ENCODE measurements around the gene CCDC91. TPM values are rescaled to one million over a fixed set of nuclear protein-coding genes. Genes with fewer than 3 reads are reported as not detected.

Gene CCDC91
- polyA plus RNA-seq, 3 donors, result 6.3 to 18.1 (median 15.6) TPM

- peaks cover 0 to 4% (median 0%) of the 10 kb centered on the region in 7 donors for H3K9me3 Mint-ChIP-seq
- no peaks in the 10 kb centered on the region for H3K27me3 ChIP-seq (ENCODE audit: control insufficient read depth in 2 of 2, insufficient read depth in 2 of 2, low read length in 2 of 2)
- H3K27me3 Mint-ChIP-seq (ENCODE audit: low read depth in 3 of 3), result no peaks in the 10 kb centered on the region
- DNase-seq, result no peak
- 100% methylated on average over 1 of the region's 3 CpGs for WGBS (ENCODE audit: insufficient coverage)
- H3K36me3 Mint-ChIP-seq, result peaks cover 0 to 12% of the 10 kb centered on the region in 2 donors
- H3K27ac Mint-ChIP-seq, result no peak overlapping the region
- H3K4me3 ChIP-seq (replicated peaks in 1 of 3; ENCODE audit: low read depth in 2 of 3, low read length in 3 of 3), result no peak overlapping the region
- intact Hi-C loops (cut with micrococcal nuclease), result no loop called here
- H3K4me1 ChIP-seq (ENCODE audit: control insufficient read depth in 1 of 2, insufficient read depth in 2 of 2, low read length in 2 of 2), result no peaks in the 10 kb centered on the region
- no peaks in the 10 kb centered on the region for H3K4me1 Mint-ChIP-seq
- H3K4me3 Mint-ChIP-seq, result no peak overlapping the region
- no peak overlapping the region for H3K9ac ChIP-seq (ENCODE audit: insufficient read depth, low read length, poor library complexity, severe bottlenecking)
- H3K36me3 ChIP-seq (replicated peaks in 1 of 2; ENCODE audit: control insufficient read depth in 1 of 2, insufficient read depth in 2 of 2, low read length in 2 of 2), result no peaks in the 10 kb centered on the region
- H4K20me1 ChIP-seq (ENCODE audit: insufficient read depth, low read length), result no peaks in the 10 kb centered on the region
- H3K79me2 ChIP-seq (ENCODE audit: insufficient read depth, low read length), result no peaks in the 10 kb centered on the region
- no peaks in the 10 kb centered on the region for H3K9me3 ChIP-seq (replicated peaks in 1 of 2; ENCODE audit: control insufficient read depth in 1 of 2, insufficient read depth in 1 of 2, low read length in 2 of 2)
- no peak overlapping the region for H3K27ac ChIP-seq (ENCODE audit: low read depth in 1 of 2, low read length in 2 of 2)
- H2AFZ ChIP-seq (ENCODE audit: insufficient read depth, low read depth, low read length, poor library complexity, severe bottlenecking), result no peak overlapping the region
- no peak for TF ChIP-seq CTCF (IDR thresholded peaks at IDR 0.05)
- H3K4me2 ChIP-seq (replicated peaks; ENCODE audit: extremely low read depth, low read length, poor library complexity, severe bottlenecking), result no peak overlapping the region
Measured at GRCh38 chr12:28424965-28425364, 234.7 kb downstream of the CCDC91 start.

- Histone ChIP-seq H2AFZ (ENCODE audit: insufficient read depth, low read depth, low read length, poor library complexity, severe bottlenecking) (no peak overlapping the region), H3K27ac (ENCODE audit: low read depth in 1 of 2, low read length in 2 of 2) (no peak overlapping the region), H3K79me2 (ENCODE audit: insufficient read depth, low read length) (no peaks in the 10 kb centered on the region), H3K9me3 (replicated peaks in 1 of 2; ENCODE audit: control insufficient read depth in 1 of 2, insufficient read depth in 1 of 2, low read length in 2 of 2) (no peaks in the 10 kb centered on the region), H4K20me1 (ENCODE audit: insufficient read depth, low read length) (no peaks in the 10 kb centered on the region), H3K27me3 (ENCODE audit: control insufficient read depth in 2 of 2, insufficient read depth in 2 of 2, low read length in 2 of 2) (no peaks in the 10 kb centered on the region), H3K4me3 (replicated peaks in 1 of 3; ENCODE audit: low read depth in 2 of 3, low read length in 3 of 3) (no peak overlapping the region), H3K9ac (ENCODE audit: insufficient read depth, low read length, poor library complexity, severe bottlenecking) (no peak overlapping the region), H3K4me1 (ENCODE audit: control insufficient read depth in 1 of 2, insufficient read depth in 2 of 2, low read length in 2 of 2) (no peaks in the 10 kb centered on the region), H3K36me3 (replicated peaks in 1 of 2; ENCODE audit: control insufficient read depth in 1 of 2, insufficient read depth in 2 of 2, low read length in 2 of 2) (no peaks in the 10 kb centered on the region), H3K4me2 (replicated peaks; ENCODE audit: extremely low read depth, low read length, poor library complexity, severe bottlenecking) (no peak overlapping the region)
- intact Hi-C loops (cut with micrococcal nuclease), result no loop called here
- peaks cover 0 to 4% (median 0%) of the 10 kb centered on the region in 7 donors for H3K9me3 Mint-ChIP-seq
- H3K4me3 Mint-ChIP-seq, result no peak overlapping the region
- no peaks in the 10 kb centered on the region for H3K27me3 Mint-ChIP-seq (ENCODE audit: low read depth in 3 of 3)
- H3K36me3 Mint-ChIP-seq, result peaks cover 0 to 12% of the 10 kb centered on the region in 2 donors
- no peak for DNase-seq
- no peaks in the 10 kb centered on the region for H3K4me1 Mint-ChIP-seq
- no peak for TF ChIP-seq CTCF (IDR thresholded peaks at IDR 0.05)
- H3K27ac Mint-ChIP-seq, result peak overlapping the region in 1 of 7 donors; percentile 58
Measured at GRCh38 chr12:28425526-28425925, 235.3 kb downstream of the CCDC91 start.

Measured in CD14-positive monocyte (primary cell).